ENCODE measurements around the gene PTGDR2. TPM values are rescaled to one million over a fixed set of nuclear protein-coding genes. Genes with fewer than 3 reads are reported as not detected.

Gene PTGDR2
- total RNA-seq, 2 experiments from 2014 or later = 0.19 TPM; not detected in 1

DNA sequence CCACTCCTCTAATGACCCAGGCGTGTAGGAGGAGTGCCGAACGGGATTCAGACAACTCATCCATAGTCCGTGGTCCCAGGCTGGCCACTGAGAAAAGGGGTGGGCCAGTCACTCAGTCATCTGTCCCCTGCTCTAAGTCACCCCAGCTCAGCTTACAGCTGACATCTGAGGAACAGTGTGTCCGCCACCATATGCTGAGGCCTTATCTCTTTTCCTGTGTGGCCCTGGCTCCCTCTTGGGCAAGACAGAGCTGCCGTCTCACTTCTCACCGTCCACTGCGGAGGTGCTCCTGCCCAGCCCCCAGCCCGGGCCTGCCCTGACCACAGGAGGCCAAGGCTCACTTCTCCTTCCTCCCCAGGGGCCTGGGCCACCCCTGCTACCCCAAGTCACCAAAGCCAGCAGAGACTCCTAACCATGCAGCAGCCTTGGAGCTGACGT, 7.0 kb downstream of the PTGDR2 start:
- CTCF ChIA-PET (ENCODE audit: unreplicated experiment) = no interaction called here
- intact Hi-C loops (cut with micrococcal nuclease; ENCODE audit: unreplicated experiment) = no loop called here
- Histone ChIP-seq H3K79me2 (ENCODE audit: insufficient read depth, low read depth, low read length) (peaks cover 35% of the 10 kb centered on the region), H4K20me1 (ENCODE audit: insufficient read depth, low read length) (peaks cover 16% of the 10 kb centered on the region), H3K4me2 (ENCODE audit: low read length) (no peak overlapping the region), H3K36me3 (ENCODE audit: insufficient read depth, low read length) (peaks cover 87% of the 10 kb centered on the region), H3K9me2 (ENCODE audit: insufficient read depth, low read length) (no peaks in the 10 kb centered on the region), H2AFZ (ENCODE audit: low read length) (no peak overlapping the region), H3K27ac (ENCODE audit: low read depth, low read length, poor library complexity, severe bottlenecking) (no peak overlapping the region), H3K9me3 (ENCODE audit: low read length) (no peaks in the 10 kb centered on the region), H3K4me3 (ENCODE audit: low read depth, low read length, poor library complexity, severe bottlenecking) (no peak overlapping the region), H3K4me1 (ENCODE audit: insufficient read depth, low read length, poor library complexity, severe bottlenecking) (peaks cover 18% of the 10 kb centered on the region)
- no peak for DNase-seq (ENCODE audit: low spot score)
- no TSS peak for BruUV-seq (replicated peaks)
- POLR2A ChIA-PET = interaction anchor here (0.7 kb wide), 1 partner anchor 150 kb away, joined by 3 read pairs; no protein-coding TSS in a partner anchor
- TF ChIP-seq EZH2phosphoT487 (IDR thresholded peaks at IDR 0.05; ENCODE audit: borderline replicate concordance, low read depth, low read length) = no peak
- TF ChIP-seq, protein P1, sequence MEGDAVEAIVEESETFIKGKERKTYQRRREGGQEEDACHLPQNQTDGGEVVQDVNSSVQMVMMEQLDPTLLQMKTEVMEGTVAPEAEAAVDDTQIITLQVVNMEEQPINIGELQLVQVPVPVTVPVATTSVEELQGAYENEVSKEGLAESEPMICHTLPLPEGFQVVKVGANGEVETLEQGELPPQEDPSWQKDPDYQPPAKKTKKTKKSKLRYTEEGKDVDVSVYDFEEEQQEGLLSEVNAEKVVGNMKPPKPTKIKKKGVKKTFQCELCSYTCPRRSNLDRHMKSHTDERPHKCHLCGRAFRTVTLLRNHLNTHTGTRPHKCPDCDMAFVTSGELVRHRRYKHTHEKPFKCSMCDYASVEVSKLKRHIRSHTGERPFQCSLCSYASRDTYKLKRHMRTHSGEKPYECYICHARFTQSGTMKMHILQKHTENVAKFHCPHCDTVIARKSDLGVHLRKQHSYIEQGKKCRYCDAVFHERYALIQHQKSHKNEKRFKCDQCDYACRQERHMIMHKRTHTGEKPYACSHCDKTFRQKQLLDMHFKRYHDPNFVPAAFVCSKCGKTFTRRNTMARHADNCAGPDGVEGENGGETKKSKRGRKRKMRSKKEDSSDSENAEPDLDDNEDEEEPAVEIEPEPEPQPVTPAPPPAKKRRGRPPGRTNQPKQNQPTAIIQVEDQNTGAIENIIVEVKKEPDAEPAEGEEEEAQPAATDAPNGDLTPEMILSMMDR (conservative IDR thresholded peaks at IDR 0.05; ENCODE audit: low read length) = no peak

DNA sequence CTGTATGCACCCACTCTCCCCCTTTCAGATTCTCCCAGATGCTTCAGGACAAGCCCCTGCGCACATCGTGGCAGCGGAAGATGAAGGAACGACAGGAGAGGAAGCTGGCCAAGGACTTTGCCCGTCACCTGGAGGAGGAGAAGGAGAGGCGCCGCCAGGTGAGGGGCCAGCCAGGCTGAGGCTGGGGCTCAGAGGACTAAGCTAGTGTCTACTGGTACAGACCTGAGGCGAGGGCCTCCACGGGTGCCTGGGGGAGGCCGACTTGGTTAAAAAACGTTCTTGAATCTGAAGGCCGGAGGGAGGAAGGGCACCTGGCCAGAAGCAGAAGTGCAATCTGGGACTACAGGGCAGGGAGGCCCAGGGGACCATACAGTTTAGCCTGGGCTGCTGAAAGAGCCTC, 7.9 kb downstream of the PTGDR2 start:
- H3K36me3 ChIP-seq (ENCODE audit: insufficient read depth, low read length) = peaks cover 80% of the 10 kb centered on the region
- intact Hi-C loops (cut with micrococcal nuclease; ENCODE audit: unreplicated experiment) = no loop called here
- no peaks in the 10 kb centered on the region for H3K9me3 ChIP-seq (ENCODE audit: low read length)
- ChIA-PET CTCF (ENCODE audit: unreplicated experiment) (no interaction called here), POLR2A (no interaction called here)
- no peaks in the 10 kb centered on the region for H3K9me2 ChIP-seq (ENCODE audit: insufficient read depth, low read length)
- no peak overlapping the region for H3K4me3 ChIP-seq (ENCODE audit: low read depth, low read length, poor library complexity, severe bottlenecking)
- no TSS peak for BruUV-seq (replicated peaks)
- H2AFZ ChIP-seq (ENCODE audit: low read length) = no peak overlapping the region
- H3K27ac ChIP-seq (ENCODE audit: low read depth, low read length, poor library complexity, severe bottlenecking) = no peak overlapping the region
- H3K79me2 ChIP-seq (ENCODE audit: insufficient read depth, low read depth, low read length) = peaks cover 44% of the 10 kb centered on the region
- peaks cover 18% of the 10 kb centered on the region for H3K4me1 ChIP-seq (ENCODE audit: insufficient read depth, low read length, poor library complexity, severe bottlenecking)
- DNase-seq (ENCODE audit: low spot score) = no peak
- no peak overlapping the region for H3K4me2 ChIP-seq (ENCODE audit: low read length)
- H4K20me1 ChIP-seq (ENCODE audit: insufficient read depth, low read length) = peaks cover 16% of the 10 kb centered on the region
- no peak for TF ChIP-seq EZH2phosphoT487 (IDR thresholded peaks at IDR 0.05; ENCODE audit: borderline replicate concordance, low read depth, low read length)

DNA sequence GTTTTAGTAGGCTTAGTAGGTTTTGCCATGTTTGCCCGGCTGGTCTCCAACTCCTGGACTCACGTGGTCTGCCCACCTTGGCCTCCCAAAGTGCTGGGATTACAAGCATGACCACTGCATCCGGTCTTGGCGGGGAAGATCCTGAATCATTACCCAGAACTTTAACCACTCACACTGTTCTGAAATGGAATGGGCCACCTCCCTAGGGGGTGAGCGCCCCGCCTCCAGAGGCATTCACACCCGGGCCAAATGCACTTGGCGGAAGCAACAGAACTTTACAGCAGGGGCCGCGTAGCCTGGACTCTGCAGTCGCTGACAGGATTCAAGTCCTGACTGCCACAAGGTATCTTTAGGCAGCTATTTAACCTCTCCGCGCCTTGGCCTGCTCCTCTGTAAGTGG, 8.5 kb downstream of the PTGDR2 start:
- H3K4me3 ChIP-seq (ENCODE audit: low read depth, low read length, poor library complexity, severe bottlenecking) = no peak overlapping the region
- H3K4me1 ChIP-seq (ENCODE audit: insufficient read depth, low read length, poor library complexity, severe bottlenecking) = peaks cover 18% of the 10 kb centered on the region
- no peak overlapping the region for H3K27ac ChIP-seq (ENCODE audit: low read depth, low read length, poor library complexity, severe bottlenecking)
- no peak for DNase-seq (ENCODE audit: low spot score)
- no TSS peak for BruUV-seq (replicated peaks)
- H3K79me2 ChIP-seq (ENCODE audit: insufficient read depth, low read depth, low read length) = peaks cover 50% of the 10 kb centered on the region
- CTCF ChIA-PET (ENCODE audit: unreplicated experiment) = no interaction called here
- no peak overlapping the region for H3K4me2 ChIP-seq (ENCODE audit: low read length)
- peaks cover 16% of the 10 kb centered on the region for H4K20me1 ChIP-seq (ENCODE audit: insufficient read depth, low read length)
- peaks cover 79% of the 10 kb centered on the region for H3K36me3 ChIP-seq (ENCODE audit: insufficient read depth, low read length)
- TF ChIP-seq, protein P1 (conservative IDR thresholded peaks at IDR 0.05; ENCODE audit: low read length) = no peak
- no peak for TF ChIP-seq EZH2phosphoT487 (IDR thresholded peaks at IDR 0.05; ENCODE audit: borderline replicate concordance, low read depth, low read length)
- intact Hi-C loops (cut with micrococcal nuclease; ENCODE audit: unreplicated experiment) = no loop called here
- POLR2A ChIA-PET = no interaction called here
- H3K9me3 ChIP-seq (ENCODE audit: low read length) = no peaks in the 10 kb centered on the region
- H3K9me2 ChIP-seq (ENCODE audit: insufficient read depth, low read length) = no peaks in the 10 kb centered on the region
- no peak overlapping the region for H2AFZ ChIP-seq (ENCODE audit: low read length)
